Stimulated activated CD8-positive, alpha-beta memory T cell treated with anti-CD3 and anti-CD28 coated beads, Interleukin-12 subunit alpha, Interleukin-12 subunit beta, amount 100 ng/mL, for 24 hours (primary cell): Measurements from ENCODE around the gene MAPKAPK3.
A peak's percentile ranks its signal among the peaks of the same experiment; 100 is the strongest.

Experiments
- DNase-seq: peaks from one replicate; pipeline ENCODE4 v3.0.0-alpha.2; 2020; ENCODE audit errors: extremely low read depth

Gene MAPKAPK3

DNA sequence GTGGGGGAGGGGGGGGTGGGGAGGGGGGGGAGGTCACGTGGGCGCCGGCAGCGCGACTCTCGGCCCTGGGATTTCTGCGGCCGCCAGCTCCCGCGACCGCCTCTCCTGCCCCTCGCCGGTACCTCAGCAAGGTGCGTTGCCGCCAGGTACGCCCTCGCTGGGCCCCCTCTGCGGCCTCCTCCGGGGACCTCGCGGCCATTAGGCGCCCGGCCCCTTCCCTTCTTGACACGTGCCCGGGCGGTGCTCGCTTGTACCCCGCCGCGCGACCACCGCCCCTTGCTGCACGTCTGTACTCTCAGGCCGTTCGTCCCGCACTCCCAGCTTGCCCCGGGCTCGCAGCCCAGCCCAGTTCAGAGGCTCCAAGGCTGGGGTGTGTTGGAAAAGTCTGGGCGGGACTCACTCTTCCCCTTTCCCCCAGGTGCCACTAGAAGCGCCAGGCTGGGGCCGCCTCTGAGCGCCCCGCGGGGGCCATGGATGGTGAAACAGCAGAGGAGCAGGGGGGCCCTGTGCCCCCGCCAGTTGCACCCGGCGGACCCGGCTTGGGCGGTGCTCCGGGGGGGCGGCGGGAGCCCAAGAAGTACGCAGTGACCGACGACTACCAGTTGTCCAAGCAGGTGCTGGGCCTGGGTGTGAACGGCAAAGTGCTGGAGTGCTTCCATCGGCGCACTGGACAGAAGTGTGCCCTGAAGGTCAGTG is at the start of gene MAPKAPK3:
MAPKAPK3 (plus strand) TSS at position 56 of the 696 bp plus-strand sequence; CDS start at position 471, 415 bp downstream.
- DNase-seq, result no peak

DNA sequence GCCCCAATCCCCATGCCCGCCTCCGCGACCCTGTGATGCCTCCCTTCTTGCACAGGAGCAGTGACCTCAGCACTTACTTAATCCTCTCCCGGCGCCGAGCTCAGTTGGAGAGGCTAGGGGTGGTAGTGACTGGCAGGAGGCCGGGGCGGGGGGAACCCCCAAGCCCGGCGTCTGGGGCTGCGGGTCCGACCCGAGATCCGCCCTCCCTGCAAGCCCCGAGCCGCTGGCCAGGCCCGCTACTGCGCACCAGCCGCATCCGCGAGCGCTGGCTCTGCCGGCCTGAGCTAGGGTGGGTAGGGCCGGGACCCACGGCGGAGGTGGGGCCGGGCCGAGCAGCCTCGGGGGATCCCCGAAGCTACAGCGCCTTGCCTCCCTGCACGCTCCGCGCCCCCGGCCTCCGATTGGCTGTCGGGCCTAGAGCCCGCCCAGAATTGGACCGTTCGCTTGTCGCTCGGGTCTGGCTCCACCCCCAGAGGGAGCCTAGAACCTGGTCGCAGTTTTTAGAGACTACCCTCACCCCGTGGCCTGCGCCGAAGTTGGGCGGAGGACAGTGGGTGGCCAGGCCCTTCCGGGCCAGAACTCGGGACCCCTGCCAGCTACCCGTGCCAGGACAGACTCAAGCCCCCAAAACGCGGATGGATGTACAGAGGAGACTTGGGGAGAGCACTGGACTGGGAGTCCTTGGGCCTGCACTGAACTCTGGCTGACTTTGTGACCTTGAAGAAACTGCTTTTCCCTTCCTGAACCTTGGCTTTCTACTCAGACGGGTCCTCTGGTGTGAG is 49.4 kb upstream of the MAPKAPK3 start, which contains the start of gene C3orf18:
C3orf18 (minus strand) TSS at position 362 of the 782 bp plus-strand sequence. CDS start 2,048 bp downstream, outside the sequence.
- DNase-seq, result peak; percentile 88

DNA sequence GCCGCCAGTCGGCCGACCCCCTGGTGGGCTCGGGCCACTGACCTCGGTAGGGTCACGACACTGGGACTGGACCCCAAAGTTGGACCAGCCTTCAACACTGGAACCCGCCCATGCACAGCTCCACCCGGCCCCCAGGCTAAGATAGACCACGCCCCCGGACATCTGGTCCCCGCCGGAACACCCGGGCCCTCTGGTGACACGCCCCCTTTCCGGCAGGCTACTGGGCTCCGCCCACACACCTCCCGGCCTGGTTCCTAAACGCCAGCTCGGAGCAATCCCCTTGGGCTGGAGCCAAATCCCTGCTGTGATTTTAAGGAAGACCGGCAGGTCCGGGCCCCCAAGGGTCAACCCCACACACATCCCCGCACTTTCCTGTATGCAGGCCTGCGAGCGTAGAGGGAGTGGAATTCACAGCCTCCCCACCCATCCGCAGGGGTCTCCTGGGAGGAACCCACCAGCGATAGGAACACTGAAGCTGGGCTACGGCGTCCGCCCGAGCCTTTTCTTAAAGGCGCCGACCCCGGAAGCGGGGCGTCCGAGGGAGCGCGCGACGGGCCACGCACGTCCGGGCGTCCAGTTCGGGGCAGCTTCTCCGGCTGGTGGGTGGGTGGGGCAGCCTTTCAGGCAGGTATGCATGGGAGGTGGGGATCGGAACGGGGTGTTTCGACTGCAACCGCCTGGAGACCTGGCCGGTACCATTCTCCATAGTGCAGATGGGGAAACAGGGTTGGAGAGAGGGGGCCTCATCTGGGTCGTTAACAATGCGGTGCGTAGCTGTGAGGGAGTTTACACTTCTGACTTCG is 47.8 kb upstream of the MAPKAPK3 start, which contains the start of gene HEMK1:
HEMK1 (plus strand) TSS at position 576 of the 803 bp plus-strand sequence. CDS start 1,583 bp downstream, outside the sequence.
- DNase-seq, result peak; percentile 93

DNA sequence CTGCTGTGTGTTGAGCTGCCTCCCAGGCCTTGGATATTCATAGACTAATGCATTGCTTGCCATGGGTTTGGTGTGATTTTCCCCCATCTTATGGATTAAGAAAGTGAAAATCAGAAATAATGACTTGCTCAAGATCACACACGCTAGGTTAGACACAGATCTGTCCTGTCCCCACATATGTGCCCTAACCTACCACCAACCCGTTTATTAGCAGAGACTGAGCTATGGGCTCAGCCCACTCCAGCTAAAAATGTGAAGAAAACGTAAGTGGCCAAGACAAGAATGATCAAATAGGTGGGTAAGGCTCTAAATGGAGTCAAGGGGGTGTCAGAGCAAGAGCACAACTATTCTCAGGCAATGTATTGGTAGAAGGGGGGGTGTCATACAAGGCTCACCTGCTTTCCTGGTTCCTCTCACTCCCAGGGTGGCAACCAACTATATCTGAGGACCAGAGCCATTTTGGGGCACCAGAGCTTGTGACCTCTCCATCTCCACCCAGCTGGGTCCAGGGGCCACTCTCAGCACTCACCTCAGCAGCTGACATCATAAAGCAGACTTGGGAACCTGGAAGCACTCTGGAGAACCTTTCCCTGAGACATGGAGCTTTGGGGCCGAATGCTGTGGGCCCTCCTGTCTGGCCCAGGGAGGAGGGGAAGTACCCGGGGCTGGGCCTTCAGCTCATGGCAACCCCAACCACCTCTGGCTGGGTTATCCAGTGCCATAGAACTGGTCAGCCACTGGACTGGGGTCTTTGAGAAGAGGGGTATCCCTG is 46.3 kb upstream of the MAPKAPK3 start:
- DNase-seq, result no peak

DNA sequence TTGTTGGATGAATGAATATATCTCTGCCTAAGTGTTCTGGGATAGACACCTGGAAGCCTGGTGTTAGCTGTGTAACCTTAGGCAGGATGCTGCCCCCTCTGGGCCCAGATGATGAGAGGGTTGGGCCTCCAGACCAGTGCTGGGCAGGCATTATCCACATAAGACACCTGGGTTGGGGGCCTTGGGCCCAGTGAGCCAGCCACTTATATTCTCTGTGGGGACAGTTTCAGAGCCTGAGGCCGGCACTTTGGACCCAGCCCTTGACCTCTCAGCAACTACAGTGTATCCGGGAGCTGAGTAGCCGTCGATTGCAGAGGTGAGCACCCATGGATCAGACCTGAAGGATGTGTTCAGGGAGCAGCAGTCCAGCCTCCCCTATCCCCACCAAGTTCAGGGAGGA is 45.5 kb upstream of the MAPKAPK3 start:
- no peak for DNase-seq

DNA sequence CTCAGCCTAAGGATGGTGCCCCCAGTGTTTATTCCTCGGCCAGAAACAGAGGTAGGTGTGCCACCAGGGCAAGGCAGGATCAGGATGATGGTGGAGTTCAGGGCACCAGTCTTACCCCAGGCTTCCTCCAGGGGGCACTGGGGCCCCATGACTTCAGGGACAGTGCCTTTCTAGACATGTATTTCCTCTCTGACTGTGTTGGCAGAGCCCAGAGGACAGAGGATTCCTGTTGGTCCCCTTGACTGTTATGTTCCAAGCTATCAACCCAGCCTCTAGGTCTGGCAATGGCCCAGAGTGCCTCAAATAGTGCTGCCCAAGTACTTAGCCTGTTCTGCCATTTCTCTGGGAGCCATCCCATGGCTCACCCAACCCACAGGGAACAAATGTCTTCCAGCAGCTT is 44.8 kb upstream of the MAPKAPK3 start:
- no peak for DNase-seq

DNA sequence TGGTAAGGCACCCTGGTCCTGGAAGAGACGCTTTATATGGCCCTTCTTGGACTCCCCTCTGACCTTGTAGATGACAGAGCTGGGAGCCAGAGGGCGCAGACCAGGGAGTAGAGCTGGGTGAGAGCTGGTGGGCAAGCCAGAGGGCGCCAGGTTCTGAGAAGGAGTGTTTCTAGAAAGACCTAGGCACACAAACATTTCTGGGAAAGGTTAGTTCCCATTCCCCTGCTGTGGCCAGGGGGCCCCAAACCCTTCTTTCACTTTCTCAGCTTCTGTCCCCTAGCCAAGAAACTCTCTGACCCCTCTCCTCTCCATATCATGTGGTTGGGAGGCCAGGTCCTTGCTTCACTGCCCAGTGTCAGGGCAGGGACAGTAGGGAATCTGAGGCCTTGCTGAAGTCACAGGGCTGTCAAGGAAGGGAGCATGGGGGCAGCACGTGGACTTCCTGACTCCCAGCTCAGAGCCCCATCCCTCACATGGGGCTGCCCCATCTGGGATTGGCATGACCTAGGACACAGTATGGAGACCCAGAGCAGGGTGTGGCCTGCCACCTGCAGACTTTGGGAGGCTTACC is 44.1 kb upstream of the MAPKAPK3 start:
- DNase-seq, result no peak

DNA sequence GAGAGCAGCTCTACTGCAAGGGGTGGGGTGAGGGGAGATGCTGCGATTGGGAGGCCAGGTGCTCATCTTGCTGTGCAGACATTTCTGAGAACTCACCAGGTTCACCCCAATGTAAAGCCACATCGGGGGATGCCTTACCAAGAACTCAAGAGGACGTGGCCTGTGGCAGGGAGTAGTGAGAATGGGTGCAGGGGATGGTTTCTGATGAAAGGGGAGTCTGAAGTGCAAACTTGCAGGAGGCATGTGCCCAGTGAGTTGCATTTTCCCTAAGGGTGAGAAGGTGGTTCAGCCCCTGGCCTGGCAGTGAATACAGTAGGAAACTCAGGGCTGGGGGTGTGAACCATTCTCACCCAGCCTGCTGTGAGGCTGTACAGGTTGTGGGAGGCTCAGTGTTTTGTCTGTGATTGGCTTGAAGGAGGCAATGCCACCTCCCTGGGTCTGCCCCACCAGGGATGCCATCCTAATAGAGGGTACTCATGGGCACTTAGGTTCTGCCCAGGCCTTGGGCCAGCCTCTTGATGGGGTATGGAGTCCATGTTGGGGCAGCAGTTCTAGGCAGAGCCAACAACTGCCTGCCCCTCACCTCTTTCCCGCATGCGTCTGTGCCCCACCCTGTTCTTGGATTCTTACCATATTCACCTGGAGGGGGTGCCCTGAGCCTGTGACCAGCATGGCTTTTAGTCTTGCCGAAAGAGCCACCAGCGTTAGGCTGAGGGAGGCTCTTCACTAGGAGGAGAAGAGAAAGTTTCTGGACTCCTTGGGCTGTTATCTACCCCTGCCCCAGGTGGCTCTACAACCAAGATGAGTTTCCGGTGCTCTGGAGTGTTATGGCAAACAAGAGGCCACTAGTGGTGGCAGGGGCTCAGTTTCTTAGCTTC is 43.1 kb upstream of the MAPKAPK3 start:
- no peak for DNase-seq

DNA sequence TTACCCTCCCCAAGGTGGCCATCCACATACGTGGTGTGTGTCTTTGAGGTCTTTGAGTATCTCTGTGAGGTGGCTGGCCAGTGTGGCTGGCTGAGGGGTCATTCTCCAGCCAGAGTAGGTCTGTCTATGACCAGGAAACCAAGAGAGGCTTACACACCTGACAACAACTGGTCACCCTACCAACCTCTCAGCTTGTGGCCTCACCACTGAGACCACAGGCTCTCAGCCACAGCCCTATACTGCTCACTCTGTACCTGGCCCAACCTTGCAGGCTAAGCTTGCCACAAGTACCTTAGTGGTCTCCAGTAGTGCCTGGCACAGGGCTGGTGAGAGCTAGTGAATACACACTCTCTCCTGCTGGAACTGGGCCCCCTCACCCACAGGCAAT is 42.5 kb upstream of the MAPKAPK3 start:
- DNase-seq, result no peak

DNA sequence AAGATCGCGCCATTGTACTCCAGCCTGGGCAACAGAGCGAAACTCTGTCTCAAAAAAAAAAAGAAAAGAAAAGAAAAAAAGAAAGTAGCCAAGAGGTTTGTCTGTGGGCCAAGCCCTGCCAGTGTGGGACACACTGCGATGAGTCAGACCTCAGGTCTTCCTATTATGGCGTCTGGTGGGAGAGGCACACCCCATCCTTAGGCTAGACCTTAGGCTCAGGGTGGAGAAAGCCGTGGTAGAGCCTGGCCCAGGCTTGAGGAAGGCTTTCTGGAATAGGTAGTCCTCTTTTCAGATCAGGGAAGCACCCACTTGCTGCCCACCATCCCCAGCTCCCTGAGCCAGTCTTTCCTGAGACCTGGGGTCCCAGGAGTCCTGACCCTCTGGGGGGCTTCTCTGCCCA is 41.6 kb upstream of the MAPKAPK3 start:
- DNase-seq, result no peak

DNA sequence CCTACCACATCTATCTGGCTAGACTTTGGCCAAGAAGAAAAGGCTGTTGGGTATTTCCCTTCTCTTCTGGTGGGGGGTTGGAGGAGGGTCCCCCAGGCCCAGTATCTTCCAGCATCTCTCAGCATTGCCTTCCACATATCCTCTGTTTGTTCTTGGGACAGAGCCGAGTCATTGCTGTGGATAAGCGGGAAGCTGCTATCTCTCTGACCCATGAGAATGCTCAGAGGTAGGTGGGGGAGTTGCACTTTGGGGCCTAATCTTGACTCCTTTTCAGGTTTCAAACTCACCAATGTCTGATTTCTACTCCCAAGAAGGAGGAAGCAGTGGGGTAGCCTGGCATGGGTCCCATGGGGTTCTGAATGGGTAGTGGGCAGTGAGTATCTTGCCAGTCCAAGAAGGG is 39.6 kb upstream of the MAPKAPK3 start:
- DNase-seq, result no peak

DNA sequence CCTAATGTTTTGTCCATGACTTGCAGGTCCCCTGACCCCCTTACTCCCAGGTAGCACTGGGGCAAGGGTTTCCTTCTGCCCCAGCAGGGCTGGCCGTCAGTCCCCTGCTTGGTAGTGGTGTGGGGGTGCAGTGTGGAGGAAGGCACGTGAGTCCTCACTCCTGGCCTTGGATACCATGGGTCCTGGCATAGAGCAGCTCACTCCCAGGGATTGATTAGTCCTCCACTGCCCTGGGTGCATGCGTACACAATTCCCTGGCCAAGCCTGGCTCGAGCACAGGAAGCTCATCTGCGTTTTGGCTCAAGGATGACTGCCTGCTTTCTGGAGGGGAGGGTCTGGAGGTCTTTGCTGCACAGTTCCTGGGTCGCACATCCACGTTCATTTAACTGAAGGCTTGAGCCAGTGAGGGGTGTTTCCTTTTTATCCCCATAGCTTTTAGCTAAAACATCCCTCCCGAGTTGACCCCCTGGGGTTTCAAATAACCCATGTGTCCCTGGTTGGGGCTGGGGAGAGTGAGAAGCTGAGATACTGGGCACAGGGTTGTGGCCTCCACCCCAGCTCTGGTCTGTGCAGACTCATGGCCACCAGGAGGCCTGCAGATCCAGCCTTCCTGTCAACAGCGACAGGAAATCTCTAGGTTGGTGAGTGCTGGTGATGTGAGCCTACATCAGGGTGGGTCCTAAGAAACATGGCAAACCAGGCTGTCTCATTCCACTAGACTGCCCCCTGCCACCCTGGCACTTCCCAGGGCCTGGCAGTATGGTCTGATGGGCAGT is 36.1 kb upstream of the MAPKAPK3 start:
- DNase-seq, result no peak

DNA sequence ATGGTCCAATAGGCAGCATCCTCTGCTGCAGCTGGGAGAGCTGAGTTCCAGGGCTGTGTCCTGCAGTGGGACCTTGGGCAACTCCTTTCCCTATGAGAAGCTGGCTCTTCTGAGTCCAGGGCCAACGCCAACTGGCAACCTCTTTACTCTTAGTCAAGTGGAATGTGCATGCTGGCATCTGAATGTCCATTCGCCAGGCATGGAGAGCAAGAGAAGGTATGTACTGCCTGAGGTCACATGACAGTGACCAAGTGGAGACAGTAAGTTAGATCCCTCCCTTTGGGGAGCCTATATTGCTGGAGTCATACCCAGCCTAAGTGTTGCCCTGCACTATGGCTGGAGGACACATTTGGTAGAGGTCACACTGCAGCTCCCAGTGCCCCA is 35.5 kb upstream of the MAPKAPK3 start:
- no peak for DNase-seq

DNA sequence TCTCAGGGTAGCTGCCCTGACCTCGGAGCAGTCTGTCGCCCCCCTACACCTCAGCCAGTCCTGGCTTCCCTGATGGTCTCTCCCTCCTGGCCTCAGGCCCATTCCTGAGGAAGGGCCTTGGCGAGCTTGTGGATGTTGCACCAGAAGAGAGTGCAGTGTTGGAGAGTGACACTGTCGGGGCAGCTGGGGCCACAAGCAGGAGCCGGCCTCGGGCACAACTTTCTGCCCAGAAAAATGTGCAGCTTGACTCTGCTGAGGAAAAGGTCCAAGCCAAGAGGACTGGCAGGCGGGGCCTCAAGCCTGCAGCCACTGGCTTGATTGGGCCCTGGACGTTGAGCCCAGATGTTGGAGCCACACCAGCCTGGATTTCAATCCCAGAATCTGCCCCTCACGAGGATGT is 34.9 kb upstream of the MAPKAPK3 start:
- DNase-seq, result no peak

DNA sequence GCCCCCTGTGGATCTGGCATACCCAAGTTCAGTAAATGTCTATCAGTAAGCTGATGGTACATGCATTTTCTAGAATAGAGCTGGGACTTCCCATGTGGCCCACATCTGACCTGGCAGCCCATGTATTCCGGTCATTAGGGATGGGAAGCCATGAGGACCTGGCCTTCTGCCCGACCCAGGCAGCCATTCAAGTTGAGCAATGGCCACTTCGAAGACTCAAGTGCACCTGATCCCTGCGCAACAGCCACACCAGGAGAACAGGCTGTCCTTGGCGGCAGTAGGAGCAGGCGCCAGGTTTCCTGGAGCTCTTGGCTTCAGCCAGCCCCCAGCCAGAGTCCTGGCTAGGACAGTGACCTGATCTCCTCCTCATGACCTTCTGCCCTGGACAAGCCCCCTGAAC is 33.1 kb upstream of the MAPKAPK3 start:
- DNase-seq, result no peak

DNA sequence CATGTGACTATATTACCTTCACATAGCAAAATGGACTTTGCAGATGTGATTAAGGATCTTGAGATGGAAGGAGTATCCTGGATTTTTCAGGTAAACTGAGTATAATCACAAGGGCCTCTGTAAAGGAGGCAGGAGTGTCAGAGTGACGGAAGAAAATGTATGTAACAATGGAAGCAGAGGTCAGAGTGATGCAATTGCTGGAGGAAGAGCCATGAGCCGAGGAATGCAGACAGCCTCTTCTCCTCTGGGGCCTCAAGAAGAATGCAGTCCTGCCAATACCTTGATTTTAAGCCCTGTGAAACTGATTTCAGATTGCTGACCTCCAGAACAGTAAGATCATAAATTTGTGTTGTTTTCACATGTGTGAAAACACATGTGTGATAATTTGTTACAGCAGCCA is 32.6 kb upstream of the MAPKAPK3 start:
- no peak for DNase-seq

DNA sequence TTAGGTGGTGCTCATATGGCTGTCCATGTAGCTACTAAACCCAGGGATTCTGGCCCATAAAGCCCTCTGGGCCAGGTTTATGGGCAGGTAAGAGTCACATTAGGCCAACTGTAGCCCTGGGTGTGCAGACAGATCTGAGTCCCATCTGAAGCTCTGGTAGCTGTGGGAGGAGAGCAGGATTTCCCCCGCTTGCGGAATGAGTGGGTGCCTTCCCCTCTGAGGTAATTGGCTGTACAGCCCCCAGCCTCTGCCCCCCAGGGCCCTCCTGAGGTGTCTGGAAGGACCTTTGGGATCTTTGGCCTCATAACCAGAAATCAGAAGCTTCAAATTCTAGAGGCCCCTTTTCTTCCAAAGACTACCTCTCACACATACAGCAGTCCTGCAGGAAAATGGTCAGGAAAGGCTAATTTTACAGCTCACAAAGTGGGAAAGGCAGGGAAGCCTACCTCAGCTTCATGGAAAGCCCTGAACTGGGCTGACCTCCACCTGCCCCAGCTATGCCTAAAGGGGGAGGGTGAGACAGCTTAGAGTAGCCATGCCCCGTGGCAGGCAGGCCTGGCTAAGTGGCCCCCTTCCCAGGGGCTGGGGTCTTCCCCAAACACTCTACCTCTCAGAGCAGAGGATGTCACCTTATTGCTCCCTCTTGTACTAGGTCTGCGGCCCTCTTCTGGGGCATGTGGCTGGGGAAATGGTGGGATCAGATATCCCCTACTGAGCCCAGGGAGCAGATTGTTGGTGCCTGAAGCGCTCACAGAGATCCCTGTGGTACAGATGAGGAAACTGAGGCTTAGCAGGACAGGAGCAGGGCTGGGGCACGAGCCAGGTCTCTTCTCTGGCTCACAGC is 30.8 kb upstream of the MAPKAPK3 start:
- no peak for DNase-seq

DNA sequence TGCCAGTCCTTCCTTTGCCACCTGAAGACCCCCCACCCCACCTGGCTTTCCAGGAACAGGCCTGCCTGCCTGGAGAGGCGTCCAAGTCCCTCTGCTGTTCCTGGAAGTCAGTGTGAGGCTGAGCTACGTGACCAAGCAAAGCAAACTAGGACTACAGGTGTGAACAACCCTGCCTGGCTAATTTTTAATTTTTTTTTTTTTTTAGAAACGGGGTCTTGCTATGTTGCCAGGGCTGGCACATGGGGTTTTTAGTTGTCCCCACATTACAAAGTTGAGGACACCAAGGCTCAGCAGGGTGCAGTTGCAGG is 30.2 kb upstream of the MAPKAPK3 start:
- DNase-seq, result no peak

DNA sequence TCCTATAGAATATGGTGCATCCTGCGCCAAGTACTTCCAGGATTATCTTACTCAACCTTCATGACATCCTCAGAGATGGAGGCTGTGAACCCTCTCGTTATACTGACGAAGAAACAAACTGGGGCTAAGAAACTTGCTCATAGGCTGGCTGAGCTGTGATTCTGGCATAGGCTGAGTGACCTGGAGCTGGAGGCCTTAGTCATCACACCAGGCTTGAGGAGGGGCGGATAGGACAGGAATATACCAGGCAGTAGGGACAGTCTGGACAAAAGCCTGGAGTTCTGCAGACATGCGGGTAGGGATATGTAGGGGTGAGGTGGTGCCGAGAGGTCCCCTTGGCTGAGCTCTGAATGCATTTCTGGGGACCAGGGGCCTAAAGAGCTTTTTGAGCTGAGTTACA is 29.6 kb upstream of the MAPKAPK3 start:
- DNase-seq, result no peak
